HG02981 (cell line): ENCODE measurements around the gene CRAMP1.

Experiments used
- ATAC-seq: cut with Tn5 transposase; IDR thresholded peaks from one replicate; pipeline ENCODE4 v1.9.1; 2021; ENCODE audit warnings: mild to moderate bottlenecking, moderate library complexity; ENCODE audit not compliant: unreplicated experiment

Gene CRAMP1, protein sequence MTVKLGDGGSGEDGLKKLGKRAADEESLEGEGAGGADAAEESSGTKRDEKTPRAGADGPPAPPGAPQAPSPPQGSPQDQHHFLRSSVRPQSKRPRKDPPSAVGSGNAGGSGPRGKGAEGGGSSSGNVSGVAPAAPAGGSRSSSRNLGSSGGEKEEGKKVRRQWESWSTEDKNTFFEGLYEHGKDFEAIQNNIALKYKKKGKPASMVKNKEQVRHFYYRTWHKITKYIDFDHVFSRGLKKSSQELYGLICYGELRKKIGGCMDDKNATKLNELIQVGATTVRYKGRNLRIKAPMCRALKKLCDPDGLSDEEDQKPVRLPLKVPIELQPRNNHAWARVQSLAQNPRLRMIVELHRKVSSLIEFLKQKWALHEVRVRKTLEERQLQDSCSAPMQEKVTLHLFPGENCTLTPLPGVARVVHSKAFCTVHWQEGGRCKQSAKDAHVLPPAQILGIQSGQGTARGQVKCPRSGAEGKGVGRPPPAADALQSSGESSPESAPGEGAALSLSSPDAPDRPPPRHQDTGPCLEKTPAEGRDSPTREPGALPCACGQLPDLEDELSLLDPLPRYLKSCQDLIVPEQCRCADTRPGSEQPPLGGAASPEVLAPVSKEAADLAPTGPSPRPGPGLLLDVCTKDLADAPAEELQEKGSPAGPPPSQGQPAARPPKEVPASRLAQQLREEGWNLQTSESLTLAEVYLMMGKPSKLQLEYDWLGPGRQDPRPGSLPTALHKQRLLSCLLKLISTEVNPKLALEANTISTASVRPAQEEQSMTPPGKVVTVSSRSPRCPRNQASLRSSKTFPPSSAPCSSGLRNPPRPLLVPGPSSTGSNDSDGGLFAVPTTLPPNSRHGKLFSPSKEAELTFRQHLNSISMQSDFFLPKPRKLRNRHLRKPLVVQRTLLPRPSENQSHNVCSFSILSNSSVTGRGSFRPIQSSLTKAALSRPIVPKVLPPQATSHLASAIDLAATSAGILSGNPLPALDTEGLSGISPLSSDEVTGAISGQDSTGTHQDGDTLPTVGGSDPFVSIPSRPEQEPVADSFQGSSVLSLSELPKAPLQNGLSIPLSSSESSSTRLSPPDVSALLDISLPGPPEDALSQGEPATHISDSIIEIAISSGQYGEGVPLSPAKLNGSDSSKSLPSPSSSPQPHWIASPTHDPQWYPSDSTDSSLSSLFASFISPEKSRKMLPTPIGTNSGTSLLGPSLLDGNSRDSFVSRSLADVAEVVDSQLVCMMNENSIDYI (N-terminal part only)

GRCh38 chr16:1612320-1613111 is at the start of gene CRAMP1:
CRAMP1 (plus strand) TSS chr16:1612360; CDS start chr16:1614640, 2,280 bp downstream.
- ATAC-seq, result peak; percentile 1

DNA sequence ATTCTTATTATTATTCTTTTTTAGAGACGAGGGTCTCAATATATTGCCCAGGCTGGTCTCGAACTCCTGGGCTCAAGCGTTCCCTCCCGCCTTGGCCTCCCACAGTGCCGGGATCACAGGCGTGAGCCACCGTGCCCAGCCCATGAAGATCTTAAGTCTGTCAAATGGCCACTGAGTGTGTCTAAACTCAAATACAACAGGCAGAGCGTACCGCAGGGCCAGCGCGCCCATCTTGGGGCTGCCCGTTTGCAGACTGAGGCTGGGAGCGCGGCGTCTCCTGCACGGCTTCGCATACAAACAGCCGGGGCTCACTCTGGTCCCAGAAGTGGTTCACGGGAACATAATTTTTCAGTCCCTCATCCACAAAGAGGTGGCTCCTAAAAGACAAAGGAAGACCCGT is 48.4 kb upstream of the CRAMP1 start:
- no peak for ATAC-seq

DNA sequence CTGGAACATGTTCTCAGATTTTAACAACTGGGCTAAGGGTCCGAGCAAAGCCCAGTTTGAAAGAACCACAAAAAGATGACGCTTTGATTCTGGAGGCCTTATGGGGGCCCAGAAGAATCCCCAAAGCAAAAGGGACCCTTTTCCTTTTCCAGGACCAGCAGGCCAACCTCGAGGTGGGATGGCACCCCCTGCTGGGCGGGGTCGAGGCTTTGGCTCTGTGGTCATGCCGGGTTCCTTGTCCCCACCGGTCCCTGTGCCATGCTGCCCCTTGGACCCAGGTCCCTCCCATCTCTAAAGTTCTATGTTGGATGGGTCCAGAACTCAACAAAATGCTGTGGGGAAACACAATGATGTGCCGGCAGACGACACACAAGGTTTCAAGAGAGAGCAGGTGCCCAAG is 47.8 kb upstream of the CRAMP1 start:
- ATAC-seq, result no peak

- ATAC-seq, result no peak
These were observed 46.9 kb upstream of the CRAMP1 start for GRCh38 chr16:1565083-1565805.

GRCh38 chr16:1567988-1568387 is 44.2 kb upstream of the CRAMP1 start:
- ATAC-seq, result no peak

DNA sequence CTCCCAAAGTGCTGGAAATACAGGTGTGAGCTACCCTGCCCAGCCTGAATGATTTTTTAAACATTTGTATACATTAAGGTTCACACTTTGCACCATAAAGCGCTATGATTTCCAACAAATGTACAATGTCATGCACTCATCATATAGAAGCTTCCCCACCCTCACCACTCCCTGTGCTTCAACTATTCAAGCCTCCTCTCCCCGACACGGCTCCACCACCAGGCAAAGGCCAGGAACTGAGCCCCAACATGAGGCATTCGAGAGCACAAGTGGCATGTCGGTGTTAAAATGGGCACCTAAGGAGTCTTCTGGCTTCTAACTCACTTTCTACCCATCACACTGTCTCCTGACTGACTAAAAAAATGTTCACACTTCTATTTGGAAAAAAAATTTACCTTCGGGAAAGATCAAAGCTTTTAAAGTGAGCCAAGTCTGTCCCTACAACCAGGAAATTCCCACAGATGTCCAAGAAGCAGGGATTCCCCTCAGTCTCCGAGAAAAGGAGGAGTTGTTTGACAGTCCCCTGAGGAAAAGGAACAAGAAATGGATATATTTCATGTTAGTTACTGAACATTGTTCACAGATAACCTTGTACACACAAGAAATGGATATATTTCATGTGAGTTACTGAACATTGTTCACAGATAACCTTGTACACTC is 41.0 kb upstream of the CRAMP1 start:
- no peak for ATAC-seq

- ATAC-seq, result no peak
These were observed 39.5 kb upstream of the CRAMP1 start for GRCh38 chr16:1572673-1573072.

- no peak for ATAC-seq
These were observed 38.9 kb upstream of the CRAMP1 start for GRCh38 chr16:1573301-1573700.

GRCh38 chr16:1575578-1575977 is 36.6 kb upstream of the CRAMP1 start:
- no peak for ATAC-seq

DNA sequence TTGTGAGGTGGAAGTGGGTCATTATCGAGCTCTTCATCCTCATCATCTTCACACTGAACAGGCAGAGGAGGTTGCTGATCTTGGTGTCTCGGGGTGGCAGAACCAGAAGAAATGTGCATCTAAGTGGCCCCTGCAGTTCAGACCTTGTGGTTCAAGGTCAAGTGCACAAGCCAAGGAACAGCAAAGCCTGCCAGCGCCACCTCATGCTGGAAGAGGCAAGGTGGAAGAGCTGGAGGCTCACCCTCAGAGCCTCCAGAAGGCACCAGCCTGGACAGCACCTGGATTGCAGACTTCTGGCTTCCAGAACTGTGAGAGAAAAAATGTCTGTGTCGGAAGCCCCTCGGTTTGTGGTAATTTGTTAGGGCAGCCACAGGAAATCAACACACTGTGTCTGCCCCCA is 32.9 kb upstream of the CRAMP1 start:
- no peak for ATAC-seq

- ATAC-seq, result no peak
These were observed 31.9 kb upstream of the CRAMP1 start for GRCh38 chr16:1580256-1580655.

GRCh38 chr16:1580956-1581355 is 31.2 kb upstream of the CRAMP1 start:
- ATAC-seq, result no peak

DNA sequence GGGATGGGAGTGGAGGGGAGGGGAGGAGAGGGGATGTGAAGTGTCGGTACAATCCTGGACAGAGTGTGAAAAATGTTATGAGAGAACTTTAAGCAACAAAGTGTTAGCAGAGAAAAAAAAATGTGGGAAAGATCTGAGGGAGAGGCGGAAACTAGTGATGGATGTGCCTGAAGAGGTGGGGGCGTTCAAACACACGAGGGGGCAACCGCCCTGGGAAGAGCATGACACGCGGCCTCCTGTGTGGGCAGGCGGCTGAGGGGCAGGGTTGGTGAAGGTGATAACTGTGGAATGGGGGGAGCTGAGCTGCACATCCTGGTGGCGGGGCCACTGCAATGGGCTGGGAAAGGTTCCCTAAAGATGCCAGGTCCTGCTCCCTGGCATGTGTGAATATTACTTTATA is 30.4 kb upstream of the CRAMP1 start:
- no peak for ATAC-seq

- no peak for ATAC-seq
These were observed 29.0 kb upstream of the CRAMP1 start for GRCh38 chr16:1583180-1583579.

- ATAC-seq, result no peak
These were observed 27.2 kb upstream of the CRAMP1 start for GRCh38 chr16:1584926-1585484.

DNA sequence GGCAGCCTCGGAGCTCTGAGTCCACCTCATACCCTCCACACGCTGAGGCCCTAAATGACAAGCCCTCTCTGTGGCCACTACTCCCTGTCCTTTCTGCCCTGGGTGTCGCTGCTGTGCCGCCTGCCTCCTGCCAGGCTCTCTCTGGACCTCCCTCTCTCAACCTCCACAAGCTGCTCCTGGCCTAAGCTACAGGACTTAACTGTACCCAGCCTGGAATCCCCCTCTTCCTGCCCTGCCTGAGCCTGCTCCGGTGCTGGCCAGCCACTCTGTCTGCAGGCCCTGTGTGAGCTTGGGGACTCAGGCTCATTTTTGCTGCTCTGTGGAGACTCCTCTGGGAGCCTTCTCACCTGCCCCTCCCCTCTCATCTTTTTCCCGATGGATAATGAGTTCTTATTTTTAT is 21.8 kb upstream of the CRAMP1 start:
- ATAC-seq, result no peak

- no peak for ATAC-seq
These were observed 21.0 kb upstream of the CRAMP1 start for GRCh38 chr16:1590930-1591705.

GRCh38 chr16:1592446-1592845 is 19.7 kb upstream of the CRAMP1 start:
- no peak for ATAC-seq
